HL-60/S4 (cell line): ENCODE measurements around the gene ZBTB1.
"Not testable (repeated sequence)": the region's sequence is repeated elsewhere in the genome, so short reads cannot be mapped to it uniquely, and the experiment has no call there.

Experiments used
- in situ Hi-C: fragments of 300-500 bp; cut with MboI; formaldehyde crosslinking; loops from 2 replicates; pipeline ENCODE4 v1.14.3; 2022; ENCODE audit warnings: low sequenced_read_pairs

ZBTB1 gene

DNA sequence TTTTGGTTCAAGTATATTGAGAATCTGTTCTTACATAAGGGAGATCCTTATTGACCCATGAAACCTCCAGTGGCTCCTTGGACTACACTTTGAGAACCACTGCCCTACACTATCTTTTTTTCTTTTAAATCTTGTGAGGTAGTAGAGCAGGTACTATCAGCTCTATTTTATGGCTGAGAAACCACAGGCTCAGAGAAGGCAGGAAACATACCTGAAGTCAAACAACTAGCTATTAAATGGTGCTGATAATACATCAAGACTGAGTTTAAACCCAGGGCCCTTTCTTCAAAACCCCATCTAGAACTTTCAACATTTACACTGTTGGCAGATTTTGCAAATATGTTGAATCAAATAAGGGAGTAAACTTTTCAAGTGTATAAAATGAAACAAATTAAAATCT is 7.8 kb upstream of the ZBTB1 start:
- in situ Hi-C loops: no loop called here

- in situ Hi-C loops: no loop called here
Measured at GRCh38 chr14:64500088-64500487, 4.5 kb upstream of the ZBTB1 start.

GRCh38 chr14:64501411-64502171 is 3.0 kb upstream of the ZBTB1 start:
- in situ Hi-C loops: no loop called here

- in situ Hi-C loops: no loop called here
Measured at GRCh38 chr14:64502456-64502855, 2.1 kb upstream of the ZBTB1 start.

DNA sequence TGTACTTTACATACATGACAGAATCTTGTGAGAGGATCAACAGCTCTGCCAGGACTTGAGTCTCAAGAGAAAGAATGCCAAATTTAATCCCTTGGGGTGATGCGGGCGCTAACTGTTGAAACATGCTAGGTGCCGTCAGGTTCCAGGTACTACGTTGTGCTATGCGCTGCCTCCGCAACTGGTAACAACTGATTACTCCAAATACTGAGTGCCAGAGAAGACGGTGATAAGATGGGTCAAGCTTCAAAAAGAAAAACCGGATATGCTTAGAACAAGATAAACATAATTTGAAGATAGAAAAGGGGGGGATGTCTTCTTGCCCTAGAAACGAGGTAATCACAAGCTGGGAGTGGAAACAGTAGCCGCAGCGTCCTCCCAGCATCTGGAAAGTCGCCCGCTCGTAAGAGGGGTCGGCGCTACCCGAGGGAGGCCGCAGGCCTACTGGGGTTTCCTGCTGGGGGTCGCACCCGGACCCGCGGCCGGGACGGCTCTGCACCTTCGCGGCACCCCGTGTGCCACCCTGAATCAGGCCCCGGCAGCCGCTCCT is 1.6 kb upstream of the ZBTB1 start:
- in situ Hi-C loops: no loop called here

DNA sequence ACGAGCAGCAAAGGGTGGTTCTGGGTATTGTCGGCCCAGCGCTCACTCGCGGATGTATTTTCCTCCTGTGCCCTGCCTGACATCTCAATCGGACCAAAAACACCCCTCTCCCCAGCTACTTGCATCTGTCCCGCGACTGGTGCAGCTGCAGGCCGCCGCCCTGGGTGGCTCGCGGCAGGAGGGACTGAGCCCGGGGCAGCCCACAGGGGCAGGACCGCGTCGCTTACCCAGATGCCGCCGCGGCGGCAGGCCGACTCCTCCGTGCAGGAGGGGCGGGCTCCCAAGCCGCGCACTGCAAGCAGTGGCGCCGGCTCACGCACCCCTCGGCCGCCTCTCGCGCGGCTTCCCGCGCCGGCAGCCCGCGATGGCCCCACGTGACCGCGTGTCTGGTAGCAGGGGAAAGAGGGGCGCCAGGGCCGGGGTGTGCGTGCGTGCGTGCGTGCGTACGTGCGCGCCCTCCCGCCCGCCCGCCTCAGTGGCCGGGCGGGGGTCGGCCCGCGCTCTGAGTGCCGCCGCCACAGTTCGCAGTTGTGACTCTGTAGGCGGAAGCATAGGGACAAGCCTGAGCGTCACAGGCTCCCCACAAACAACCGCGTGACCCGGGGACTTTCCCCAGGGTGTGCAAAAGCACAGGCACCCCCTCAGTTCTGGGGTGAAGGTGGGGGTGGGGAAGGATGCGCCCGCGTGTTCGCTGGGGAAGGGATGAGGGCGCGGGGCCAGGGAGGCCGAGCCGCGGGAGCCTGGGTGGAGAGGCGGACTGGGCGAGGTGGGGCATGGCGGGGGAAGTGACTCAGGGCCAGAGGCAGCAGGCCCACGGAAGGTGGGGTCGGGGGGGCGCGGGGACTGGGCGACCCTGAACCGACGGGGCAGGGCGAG is 898 bp upstream of the ZBTB1 start, which contains the start of gene ZBTB25:
Gene ZBTB25 (minus strand): TSS at position 405 of the 876 bp plus-strand sequence. CDS start 13,305 bp downstream, outside the sequence.
- in situ Hi-C loops: no loop called here

DNA sequence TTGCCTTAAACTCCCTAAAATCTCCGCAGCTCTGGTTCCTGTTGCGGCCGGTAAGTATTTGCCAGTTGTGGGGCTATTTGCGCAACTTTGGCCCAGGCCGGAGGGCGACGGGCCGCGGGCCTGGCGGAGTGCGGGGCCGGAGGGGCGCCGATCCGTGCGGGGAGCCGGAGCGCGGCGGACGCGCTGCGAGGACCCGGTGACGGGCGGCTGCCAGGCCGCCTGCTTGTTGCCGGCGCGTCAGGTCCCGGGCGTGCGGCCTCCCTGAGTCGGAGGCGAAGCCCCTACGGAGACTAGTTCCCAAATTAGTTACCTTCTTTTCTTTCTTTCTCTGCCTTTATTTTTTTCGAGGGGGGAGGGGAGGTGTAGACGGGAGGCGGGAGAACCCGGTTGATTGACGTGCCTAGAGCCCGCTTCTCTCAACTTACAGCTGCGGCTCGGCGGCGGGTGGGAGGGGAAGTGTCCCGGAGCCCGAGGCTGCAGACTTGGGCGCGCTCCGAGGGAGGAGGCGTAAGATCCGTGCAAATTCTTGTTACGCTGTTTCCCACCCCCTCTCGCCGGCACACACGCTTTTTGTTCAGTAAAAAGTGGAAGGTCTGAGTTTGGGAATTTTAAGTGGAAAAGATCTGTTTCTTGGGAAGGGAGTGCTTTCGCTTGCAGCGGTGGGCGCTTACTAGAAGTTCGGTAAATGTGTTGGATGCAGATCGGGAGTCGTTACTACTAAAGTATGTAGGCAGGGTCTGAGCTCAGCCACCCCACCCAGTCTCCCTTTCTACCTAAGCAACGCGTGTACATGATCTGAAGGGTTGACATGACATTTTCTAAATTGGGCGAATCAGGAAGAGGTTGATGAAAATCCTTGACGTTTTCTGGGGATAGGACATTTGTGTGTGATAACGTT is 576 bp downstream of the ZBTB1 start:
- in situ Hi-C loops: no loop called here

GRCh38 chr14:64506721-64507120 is 2.2 kb downstream of the ZBTB1 start:
- in situ Hi-C loops: no loop called here

DNA sequence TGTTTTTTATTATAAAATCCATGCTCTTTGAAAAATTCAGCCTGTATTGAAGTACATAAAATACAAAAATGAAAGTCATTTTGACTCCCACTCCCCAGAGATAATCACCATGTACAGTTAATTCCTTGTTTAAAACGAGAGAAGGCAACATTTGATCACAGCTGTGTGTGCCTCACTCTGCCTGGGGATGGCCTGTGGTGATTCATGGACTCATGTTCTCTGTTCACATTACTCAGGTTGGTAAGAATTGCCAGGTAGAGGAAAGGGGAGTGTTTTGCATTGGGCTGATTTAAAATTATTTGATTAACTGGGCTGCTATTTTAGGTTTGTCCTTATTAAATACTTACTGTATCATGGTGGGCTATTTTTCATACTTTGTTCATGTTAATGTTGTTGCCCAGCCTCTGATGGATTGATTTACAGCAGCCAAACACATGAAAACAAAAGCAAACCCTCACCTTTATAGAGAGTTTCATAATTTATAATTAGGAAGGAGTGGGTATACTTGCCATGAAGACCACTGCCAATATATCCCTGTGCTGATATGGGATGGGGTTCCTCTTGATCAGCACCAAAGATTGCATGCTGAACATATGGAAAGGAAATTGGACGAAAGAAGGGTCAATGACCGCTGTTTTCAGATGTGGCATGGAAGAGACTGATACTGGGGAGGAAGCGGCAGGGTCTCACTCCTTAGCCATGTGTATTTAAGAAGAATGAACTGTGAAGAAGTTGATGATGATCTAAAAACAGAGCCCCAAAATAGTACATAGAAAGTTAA is 3.0 kb downstream of the ZBTB1 start:
- in situ Hi-C loops: no loop called here

GRCh38 chr14:64508215-64508776 is 3.7 kb downstream of the ZBTB1 start:
- in situ Hi-C loops: no loop called here

GRCh38 chr14:64509036-64509435 is 4.5 kb downstream of the ZBTB1 start:
- in situ Hi-C loops: no loop called here

DNA sequence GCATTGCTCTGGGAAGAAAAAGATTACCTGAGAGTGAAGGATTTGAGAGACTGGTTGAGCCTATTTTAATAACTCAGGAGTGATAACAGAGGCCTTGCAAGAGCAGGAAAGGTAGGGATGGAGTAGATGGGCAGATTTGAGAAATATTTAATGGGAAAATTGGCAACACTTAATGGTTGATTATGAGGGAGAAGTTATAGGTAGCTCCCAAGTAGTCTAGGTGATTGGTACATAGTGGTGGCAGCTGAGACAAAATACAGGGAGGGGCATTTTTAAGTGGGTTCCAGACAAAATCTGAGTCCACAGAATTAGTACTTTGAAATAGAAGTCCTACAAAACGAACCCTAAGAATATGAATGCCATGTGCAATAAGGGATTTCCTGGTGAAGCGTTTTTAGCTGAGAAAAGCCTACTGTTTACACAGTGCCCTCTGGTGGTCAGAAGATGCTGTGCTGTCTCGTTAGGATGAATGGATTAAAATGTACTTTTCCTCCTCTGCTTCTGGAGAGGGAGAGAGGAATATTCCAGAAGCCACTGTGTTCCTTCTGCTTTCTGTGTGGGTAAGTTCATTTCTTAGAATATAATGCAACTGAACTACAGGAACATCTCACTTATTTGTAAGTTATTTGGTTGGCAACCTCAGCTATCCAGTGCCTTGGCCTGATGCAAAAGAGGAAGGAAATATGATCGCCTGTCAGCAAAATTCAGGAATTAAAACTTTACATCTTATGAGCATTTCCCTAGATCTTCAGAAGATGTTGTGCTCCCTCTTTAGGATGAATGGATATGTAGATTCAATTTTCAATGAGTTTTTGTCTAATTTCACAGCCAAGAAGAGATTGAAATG is 6.5 kb downstream of the ZBTB1 start:
- in situ Hi-C loops: no loop called here

DNA sequence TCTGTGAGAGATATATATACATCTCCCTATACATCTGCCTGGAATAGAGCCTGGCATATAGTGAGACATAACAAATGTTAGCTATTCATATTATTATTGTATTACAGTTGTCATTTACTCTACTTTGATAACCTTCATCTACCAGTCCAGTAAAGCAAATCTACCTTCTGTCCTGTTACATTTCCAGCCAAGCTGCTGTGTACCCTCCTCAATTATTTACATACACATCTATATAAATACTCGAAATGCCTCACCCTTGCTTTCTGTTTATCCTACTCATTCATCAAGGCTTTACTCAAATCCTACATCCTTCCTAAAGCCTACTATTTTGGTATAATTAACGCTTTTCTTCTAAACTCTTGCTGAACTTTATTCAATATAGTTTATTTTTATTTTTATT is 8.7 kb downstream of the ZBTB1 start:
- in situ Hi-C loops: no loop called here

DNA sequence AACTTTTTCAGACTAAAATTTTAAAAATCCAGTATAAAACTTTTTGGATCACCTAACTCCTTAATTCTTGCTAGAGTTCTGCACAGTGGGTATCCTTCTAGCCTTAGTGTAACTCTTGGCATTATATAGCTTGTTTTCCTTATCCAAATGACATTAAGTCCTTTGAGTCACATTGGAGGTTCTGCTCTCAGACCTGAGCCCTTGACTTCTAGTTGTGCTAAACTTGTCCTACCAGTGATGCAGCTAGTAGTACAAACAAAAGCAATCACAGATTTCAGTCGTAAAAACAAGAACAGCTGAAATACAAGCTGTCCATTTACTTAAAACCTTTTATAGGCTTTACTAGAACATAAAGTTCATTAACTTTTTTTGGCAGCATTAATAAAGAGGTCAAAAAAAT is 10.5 kb downstream of the ZBTB1 start:
- in situ Hi-C loops: no loop called here

DNA sequence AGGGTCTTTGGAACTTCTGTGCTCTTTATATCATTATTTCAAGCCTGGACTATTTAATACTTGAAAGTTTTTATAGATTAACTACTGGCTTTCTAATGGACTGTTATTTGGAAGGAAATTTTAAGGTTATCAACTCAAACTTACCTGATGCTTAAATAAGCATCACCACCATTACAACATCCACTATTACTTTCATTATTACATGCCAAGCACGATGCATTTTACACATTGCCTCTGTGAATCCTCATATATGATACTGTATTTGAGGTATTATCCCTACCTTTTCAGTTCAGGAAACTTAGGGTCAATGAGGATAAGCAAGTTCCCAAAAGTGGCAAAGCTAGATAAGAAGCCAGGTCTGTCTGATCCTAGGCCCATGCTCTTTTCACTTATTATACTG is 12.4 kb downstream of the ZBTB1 start:
- in situ Hi-C loops: no loop called here

DNA sequence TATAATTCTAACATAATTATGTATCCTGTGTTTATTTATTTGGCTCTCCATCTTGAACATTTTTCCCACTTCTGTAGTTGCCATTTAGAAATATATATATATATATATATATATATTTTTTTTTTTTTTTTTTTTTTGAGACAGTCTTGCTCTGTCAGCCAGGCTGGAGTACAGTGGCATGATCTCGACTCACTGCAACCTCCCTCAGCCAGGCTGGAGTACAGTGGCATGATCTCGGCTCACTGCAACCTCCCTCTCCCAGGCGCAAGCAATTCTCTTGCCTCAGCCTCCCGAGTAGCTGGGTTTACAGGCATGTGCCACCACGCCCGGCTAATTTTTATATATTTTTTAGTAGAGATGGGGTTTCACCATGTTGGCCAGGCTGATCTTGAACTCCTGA is 13.1 kb downstream of the ZBTB1 start:
- in situ Hi-C loops: not testable (repeated sequence)

GRCh38 chr14:64518229-64518628 is 13.7 kb downstream of the ZBTB1 start:
- in situ Hi-C loops: no loop called here

GRCh38 chr14:64520699-64521098 is 16.1 kb downstream of the ZBTB1 start:
- in situ Hi-C loops: no loop called here
